Stomach smooth muscle (tissue), 2 donors: ENCODE measurements around the gene FMN1.
A peak's percentile ranks its signal among the peaks of the same experiment; 100 is the strongest.

Source experiments
- H3K27ac ChIP-seq: one replicate; pipeline ENCODE4 v1.7.0; 2013; ENCODE audit warnings: mild to moderate bottlenecking, low read length, inconsistent platforms
- H3K27me3 ChIP-seq, 2 donors: one replicate each; pipeline ENCODE4 v1.7.0; 2013; ENCODE audit warnings: low read length in 2 of 2; ENCODE audit not compliant: insufficient read depth in 2 of 2, control insufficient read depth in 1 of 2
- H3K36me3 ChIP-seq, 2 donors: one replicate each; pipeline ENCODE4 v1.7.0; 2013; ENCODE audit warnings: low read length in 2 of 2; ENCODE audit not compliant: control insufficient read depth in 2 of 2, insufficient read depth in 2 of 2
- H3K4me1 ChIP-seq: one replicate; pipeline ENCODE4 v1.7.0; 2013; ENCODE audit warnings: low read length; ENCODE audit not compliant: control insufficient read depth, insufficient read depth
- H3K4me3 ChIP-seq, 2 donors: one replicate each; pipeline ENCODE4 v1.7.0; 2013; ENCODE audit warnings: low read length in 2 of 2
- H3K9ac ChIP-seq, 2 donors: one replicate each; pipeline ENCODE4 v1.7.0; 2013; ENCODE audit warnings: low read length in 2 of 2, mild to moderate bottlenecking in 1 of 2
- H3K9me3 ChIP-seq, 2 donors: one replicate each; pipeline ENCODE4 v1.7.0; 2013; ENCODE audit warnings: low read length in 2 of 2; ENCODE audit not compliant: control insufficient read depth in 2 of 2
- donor health status: healthy.
- donor health status: Pancreatic carcinoma.

Gene FMN1

DNA sequence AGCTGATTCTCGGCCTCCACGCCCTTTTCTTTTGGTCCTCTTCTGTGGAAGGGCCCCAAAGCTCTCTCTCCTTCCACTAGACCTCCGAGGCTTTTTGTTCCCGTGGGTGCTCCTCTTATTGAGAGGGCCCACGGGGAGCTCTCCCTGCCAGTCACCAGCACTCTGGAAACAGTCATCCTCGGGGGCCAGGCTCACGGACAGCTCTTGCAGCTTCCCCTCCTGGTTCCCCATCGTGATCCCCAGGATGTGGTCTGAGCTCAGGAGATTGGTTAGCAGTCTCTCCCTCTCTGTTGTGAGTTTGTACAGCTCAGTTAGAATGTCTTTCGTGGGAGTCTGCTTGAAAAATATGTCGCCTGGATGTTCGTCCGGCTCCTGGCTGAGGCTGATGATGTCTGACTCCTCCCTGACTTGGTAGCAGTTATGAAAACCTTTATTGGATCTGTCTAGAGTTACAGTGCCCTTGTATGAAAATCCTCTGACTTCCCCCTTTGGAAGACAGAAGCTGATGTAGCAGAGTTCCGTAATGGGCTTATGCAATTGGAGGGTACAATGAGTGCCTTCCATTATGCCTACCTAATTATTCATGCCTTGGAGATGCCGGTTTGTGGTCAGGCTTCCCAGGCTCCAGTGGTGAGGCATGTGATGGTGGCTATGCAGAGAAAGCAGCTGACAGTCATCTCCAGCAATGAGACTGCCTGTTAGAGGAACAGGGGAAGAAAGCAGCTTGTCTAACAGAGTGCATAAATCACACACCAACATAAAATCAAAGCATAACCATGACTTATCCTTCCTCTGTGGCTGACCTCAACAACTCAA is 40.0 kb downstream of the FMN1 start:
- Histone ChIP-seq H3K4me3 (no peak overlapping the region), H3K27ac (no peak overlapping the region), H3K9me3 (no peaks in the 10 kb centered on the region), H3K27me3 (no peaks in the 10 kb centered on the region), H3K9ac (no peak overlapping the region), H3K4me1 (peaks cover 4% of the 10 kb centered on the region), H3K36me3 (no peaks in the 10 kb centered on the region)

DNA sequence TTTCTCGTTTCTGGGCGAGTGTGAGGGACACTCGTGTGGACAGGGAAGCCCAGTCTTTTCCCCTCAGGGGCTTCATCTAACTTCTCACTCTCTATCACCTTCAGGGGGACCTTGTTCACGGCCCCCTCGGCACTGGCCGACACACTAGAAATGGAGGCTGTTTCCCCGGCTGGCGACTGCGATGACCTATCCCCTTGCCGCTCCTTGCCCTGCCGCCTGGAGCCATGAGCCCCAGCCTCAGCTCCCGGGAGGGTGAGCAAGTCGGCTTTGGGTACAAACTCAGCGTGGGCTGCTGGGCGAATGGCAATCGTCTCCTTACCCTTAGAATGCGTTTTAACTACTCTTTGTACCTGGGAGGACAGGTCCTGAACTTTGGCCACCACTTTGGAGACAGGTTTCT is 41.0 kb downstream of the FMN1 start:
- Histone ChIP-seq H3K9ac (no peak overlapping the region), H3K27ac (no peak overlapping the region), H3K4me1 (peaks cover 4% of the 10 kb centered on the region), H3K27me3 (no peaks in the 10 kb centered on the region), H3K9me3 (no peaks in the 10 kb centered on the region), H3K4me3 (peak overlapping the region in 1 of 2 donors; percentile 8), H3K36me3 (no peaks in the 10 kb centered on the region)

DNA sequence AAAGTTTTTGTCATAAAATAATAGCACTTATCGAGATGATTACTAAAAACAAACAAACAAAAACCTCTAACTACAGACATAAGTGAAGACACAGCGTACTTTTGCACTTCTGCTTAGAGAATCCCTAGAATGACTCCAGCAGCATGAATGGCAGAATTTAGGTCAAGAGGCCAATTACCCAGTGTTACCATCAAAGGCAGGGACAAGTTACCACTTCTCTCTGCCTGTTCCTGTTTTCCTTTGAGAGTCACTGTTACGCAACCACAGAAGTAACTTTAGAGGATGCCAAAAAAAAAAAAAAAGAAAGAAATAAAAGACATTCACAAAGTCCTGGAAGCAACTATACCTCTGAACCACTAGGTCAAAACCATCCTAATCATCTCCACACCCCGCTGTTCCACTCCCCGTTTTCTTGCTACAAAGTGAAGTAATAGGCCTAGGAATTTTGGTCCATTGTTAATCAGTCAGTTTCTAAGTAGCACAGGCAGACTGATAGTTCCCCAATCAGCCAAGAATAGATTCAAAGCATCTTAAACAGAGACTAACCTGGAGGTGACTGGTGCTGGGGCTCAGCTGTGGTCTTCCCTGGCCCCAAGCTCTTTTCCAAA is 41.9 kb downstream of the FMN1 start:
- Histone ChIP-seq H3K9ac (peak overlapping the region in 1 of 2 donors; percentile 16), H3K4me3 (peak overlapping the region in 1 of 2 donors; percentile 8), H3K36me3 (no peaks in the 10 kb centered on the region), H3K27me3 (no peaks in the 10 kb centered on the region), H3K27ac (no peak overlapping the region), H3K4me1 (peaks cover 4% of the 10 kb centered on the region), H3K9me3 (no peaks in the 10 kb centered on the region)

DNA sequence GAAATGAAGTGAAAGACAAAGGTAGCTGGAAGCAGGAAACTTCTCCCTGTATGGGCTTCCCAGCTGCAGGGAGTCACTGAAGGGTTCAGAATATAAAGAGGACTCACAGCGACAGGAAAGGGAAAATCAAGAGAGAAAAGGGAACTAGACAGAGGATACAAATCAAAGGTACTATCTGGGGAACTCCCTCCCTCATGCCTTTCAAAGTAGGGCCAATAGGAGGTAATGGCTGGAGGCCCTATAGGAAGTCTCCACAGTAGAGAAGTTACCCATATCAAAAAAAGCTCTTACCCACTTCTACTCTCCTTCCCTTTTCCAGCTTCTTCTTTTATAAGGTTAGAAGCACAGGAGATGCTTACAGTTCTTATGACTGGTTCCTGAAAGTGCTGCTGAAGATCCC is 43.5 kb downstream of the FMN1 start:
- Histone ChIP-seq H3K4me3 (no peak overlapping the region), H3K27ac (no peak overlapping the region), H3K4me1 (peaks cover 4% of the 10 kb centered on the region), H3K9me3 (no peaks in the 10 kb centered on the region), H3K9ac (no peak overlapping the region), H3K36me3 (no peaks in the 10 kb centered on the region), H3K27me3 (no peaks in the 10 kb centered on the region)

DNA sequence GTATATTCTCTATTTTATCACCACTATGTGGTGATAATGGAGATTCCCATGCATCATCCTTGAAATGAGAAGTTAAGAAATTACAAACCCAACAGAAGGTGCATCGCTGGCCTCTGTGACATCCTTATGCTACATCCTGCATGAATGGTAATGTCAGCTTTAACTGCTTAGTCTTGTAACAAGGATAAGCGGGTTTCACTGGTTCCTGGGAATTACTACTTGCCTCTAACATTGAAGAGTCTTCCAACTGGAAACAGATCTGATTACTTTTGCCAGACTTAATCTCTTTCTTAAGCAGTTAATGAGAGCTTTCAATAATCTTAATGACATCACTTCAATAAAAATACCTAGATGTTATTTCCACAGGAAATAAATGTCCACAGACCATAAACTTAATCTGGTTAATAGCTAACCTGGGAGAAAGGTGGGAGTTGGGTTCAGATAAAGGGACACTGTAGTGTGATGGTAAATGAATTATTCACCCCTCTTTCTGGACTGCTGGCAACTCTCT is 44.0 kb downstream of the FMN1 start:
- H3K27me3 ChIP-seq = no peaks in the 10 kb centered on the region
- H3K9me3 ChIP-seq = no peaks in the 10 kb centered on the region
- no peak overlapping the region for H3K27ac ChIP-seq
- peaks cover 4% of the 10 kb centered on the region for H3K4me1 ChIP-seq
- H3K4me3 ChIP-seq = no peak overlapping the region
- no peaks in the 10 kb centered on the region for H3K36me3 ChIP-seq
- H3K9ac ChIP-seq = no peak overlapping the region

DNA sequence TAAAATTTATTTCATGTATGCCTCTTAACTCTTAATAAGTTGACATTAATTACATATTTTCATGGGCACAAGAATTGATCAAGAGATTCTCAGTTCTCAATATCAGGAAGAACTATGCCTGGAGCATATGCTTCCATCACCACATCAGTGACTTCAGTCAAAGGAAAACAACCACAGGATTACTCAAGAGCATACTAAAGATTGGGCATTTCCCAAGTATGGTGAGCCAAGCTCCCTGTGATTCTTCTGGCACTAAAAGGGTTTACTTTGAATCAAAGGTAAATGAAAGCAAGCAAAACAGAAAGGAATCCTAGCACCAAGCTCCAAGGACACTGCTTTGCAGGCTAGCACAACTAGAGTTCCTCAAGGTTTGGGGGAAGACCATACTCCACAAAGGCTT is 44.6 kb downstream of the FMN1 start:
- Histone ChIP-seq H3K9me3 (no peaks in the 10 kb centered on the region), H3K4me1 (peaks cover 4% of the 10 kb centered on the region), H3K9ac (no peak overlapping the region), H3K4me3 (no peak overlapping the region), H3K27ac (no peak overlapping the region), H3K27me3 (no peaks in the 10 kb centered on the region), H3K36me3 (no peaks in the 10 kb centered on the region)

DNA sequence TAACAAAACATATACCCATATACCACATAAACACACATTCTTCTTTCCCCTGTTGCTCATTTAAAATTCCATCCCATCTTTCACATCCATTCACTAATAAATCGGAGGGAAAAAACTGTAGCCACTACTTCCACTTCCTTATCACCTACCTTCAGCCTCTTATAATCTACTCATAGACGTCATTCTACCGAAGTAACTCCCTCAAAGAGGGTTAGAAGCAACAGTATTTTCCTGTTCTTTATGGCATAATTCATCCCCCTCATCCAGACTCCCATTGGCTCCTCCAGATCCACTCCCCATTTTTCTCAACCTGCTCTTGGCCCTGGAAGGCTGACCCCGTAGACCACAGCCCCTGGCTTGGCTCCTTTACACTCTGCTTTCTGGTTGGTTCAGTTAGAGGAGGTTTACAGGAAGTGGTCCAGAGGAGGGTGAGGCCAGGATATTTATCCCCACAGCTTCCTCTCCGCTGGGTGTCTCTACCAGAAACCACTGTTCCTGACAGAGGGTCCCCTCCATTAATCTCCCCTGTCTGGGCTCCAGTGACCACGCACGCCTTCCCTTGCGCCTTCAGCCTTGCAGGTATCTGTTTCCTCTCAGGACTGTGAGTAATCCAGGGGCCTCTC is 46.3 kb downstream of the FMN1 start:
- H3K9ac ChIP-seq = no peak overlapping the region
- H3K27me3 ChIP-seq = no peaks in the 10 kb centered on the region
- H3K36me3 ChIP-seq = no peaks in the 10 kb centered on the region
- no peaks in the 10 kb centered on the region for H3K9me3 ChIP-seq
- no peak overlapping the region for H3K4me3 ChIP-seq
- no peak overlapping the region for H3K27ac ChIP-seq
- H3K4me1 ChIP-seq = peaks cover 4% of the 10 kb centered on the region

DNA sequence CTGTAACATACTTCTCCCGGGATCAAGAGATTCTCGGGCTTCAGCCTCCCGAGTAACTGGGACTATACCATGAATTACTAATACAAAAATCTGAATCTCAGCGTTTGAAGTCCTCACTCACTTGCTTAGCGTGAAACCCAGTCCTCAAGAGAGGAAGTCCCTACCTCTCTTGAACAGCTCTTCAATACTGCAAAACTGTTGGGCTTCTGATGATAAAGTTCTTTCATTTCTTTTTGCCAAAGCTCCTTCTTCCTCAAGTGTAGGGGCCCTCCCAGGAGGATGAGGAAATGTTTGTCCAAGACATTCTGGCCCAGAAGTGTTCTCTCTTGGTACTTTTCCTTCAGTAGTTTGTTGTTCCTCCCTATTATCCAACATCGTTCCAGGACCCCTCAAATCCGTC is 48.5 kb downstream of the FMN1 start:
- Histone ChIP-seq H3K27me3 (no peaks in the 10 kb centered on the region), H3K36me3 (no peaks in the 10 kb centered on the region), H3K9me3 (no peaks in the 10 kb centered on the region), H3K4me1 (no peaks in the 10 kb centered on the region), H3K27ac (no peak overlapping the region), H3K9ac (no peak overlapping the region), H3K4me3 (no peak overlapping the region)

DNA sequence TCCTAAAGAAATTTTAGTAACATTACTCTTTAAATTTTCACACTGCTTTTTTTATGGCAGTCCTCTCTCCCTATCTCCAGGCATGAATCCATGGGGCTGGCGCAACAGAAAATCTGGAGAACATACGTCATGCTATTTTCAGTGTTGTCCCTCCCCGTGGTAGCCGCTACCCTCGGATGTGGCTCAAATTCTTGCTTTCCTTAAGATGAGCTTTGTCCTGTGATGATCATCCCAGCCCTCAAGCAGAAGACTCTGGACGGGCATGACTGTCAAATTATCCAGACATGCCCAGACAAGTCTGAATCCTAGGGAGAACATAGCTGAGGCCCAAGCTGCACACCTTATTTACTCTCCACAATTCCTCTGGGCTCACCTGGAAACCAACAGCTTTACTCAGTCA is 49.1 kb downstream of the FMN1 start:
- no peaks in the 10 kb centered on the region for H3K9me3 ChIP-seq
- no peak overlapping the region for H3K9ac ChIP-seq
- H3K4me1 ChIP-seq = no peaks in the 10 kb centered on the region
- H3K27me3 ChIP-seq = no peaks in the 10 kb centered on the region
- H3K36me3 ChIP-seq = no peaks in the 10 kb centered on the region
- no peak overlapping the region for H3K4me3 ChIP-seq
- no peak overlapping the region for H3K27ac ChIP-seq

DNA sequence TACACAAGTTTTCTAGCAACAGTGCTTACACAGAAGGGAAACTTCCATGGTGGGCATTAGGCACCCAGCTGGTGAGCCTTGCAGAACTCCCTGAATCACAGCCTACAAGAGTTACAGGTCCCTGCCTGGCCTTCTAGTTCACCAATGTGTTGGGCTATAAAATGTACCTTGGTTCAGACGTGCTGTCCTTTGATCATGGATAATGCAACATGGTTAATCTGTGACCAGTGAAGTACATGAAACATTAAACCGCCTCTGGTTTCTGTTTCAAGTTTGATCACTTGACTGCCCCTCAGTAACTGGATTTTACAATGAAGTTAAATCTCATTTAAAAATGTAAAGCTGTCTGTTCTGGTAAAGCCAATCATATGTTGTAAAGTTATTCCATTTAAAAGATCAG is 51.8 kb downstream of the FMN1 start:
- no peak overlapping the region for H3K27ac ChIP-seq
- H3K36me3 ChIP-seq = no peaks in the 10 kb centered on the region
- no peak overlapping the region for H3K4me3 ChIP-seq
- H3K4me1 ChIP-seq = no peaks in the 10 kb centered on the region
- no peaks in the 10 kb centered on the region for H3K9me3 ChIP-seq
- no peaks in the 10 kb centered on the region for H3K27me3 ChIP-seq
- no peak overlapping the region for H3K9ac ChIP-seq

DNA sequence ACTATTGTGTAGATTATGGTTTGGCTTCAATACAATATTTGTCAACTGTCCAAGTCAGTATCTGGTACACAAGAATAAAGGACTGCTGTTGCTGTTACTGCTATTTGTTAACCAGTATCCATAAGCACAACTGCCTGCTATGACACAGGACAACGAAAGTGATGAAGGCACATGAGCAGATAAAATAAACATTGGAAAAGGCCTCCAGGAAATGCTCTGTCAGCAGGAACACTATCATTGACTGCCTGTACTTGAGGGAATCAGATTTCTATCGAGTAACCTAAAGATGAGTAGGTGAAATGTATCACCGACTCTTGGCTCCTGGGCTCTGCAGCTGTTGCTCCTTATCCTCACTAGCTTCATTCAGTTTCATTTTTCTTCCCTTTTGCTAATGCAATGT is 56.5 kb downstream of the FMN1 start:
- no peak overlapping the region for H3K27ac ChIP-seq
- no peak overlapping the region for H3K4me3 ChIP-seq
- H3K27me3 ChIP-seq = no peaks in the 10 kb centered on the region
- H3K36me3 ChIP-seq = no peaks in the 10 kb centered on the region
- no peaks in the 10 kb centered on the region for H3K4me1 ChIP-seq
- no peaks in the 10 kb centered on the region for H3K9me3 ChIP-seq
- no peak overlapping the region for H3K9ac ChIP-seq
